ENCODE data around the gene SEC62. TPM values are rescaled to one million over a fixed set of nuclear protein-coding genes. Genes with fewer than 3 reads are reported as not detected.
A peak's percentile ranks its signal among the peaks of the same experiment; 100 is the strongest.
"Not testable (repeated sequence)": the region's sequence is repeated elsewhere in the genome, so short reads cannot be mapped to it uniquely, and the experiment has no call there.

SEC62 gene
- total RNA-seq, 1 donor from 2014 or later = 135 TPM

- no peak for DNase-seq (ENCODE audit: low spot score)
Observed at GRCh38 chr3:170016057-170016456, 49.5 kb downstream of the SEC62 start.

GRCh38 chr3:170019306-170019705 is 52.7 kb downstream of the SEC62 start:
- DNase-seq (ENCODE audit: low spot score) = not testable (repeated sequence)

GRCh38 chr3:170021083-170021482 is 54.5 kb downstream of the SEC62 start:
- no peak for DNase-seq (ENCODE audit: low spot score)

GRCh38 chr3:170022336-170022735 is 55.7 kb downstream of the SEC62 start:
- no peak for DNase-seq (ENCODE audit: low spot score)

GRCh38 chr3:170023165-170023564 is 56.6 kb downstream of the SEC62 start:
- DNase-seq (ENCODE audit: low spot score) = peak; percentile 24

- DNase-seq (ENCODE audit: low spot score) = no peak
Observed at GRCh38 chr3:170024581-170024980, 58.0 kb downstream of the SEC62 start.

- DNase-seq (ENCODE audit: low spot score) = no peak
Observed at GRCh38 chr3:170027233-170028102, 60.9 kb downstream of the SEC62 start.

GRCh38 chr3:170033489-170033888 is 66.9 kb downstream of the SEC62 start:
- no peak for DNase-seq (ENCODE audit: low spot score)

- DNase-seq (ENCODE audit: low spot score) = peak; percentile 87
Observed at GRCh38 chr3:170037463-170038433, 71.1 kb downstream of the SEC62 start, which contains the start of gene GPR160. Gene GPR160, plus strand, starts transcription at chr3:170037995. Its CDS starts 45,978 bp downstream, at chr3:170083973.

GRCh38 chr3:170038434-170039110 is 72.0 kb downstream of the SEC62 start:
- DNase-seq (ENCODE audit: low spot score) = peak; percentile 38

- DNase-seq (ENCODE audit: low spot score) = no peak
Observed at GRCh38 chr3:170040418-170040817, 73.8 kb downstream of the SEC62 start.

- DNase-seq (ENCODE audit: low spot score) = no peak
Observed at GRCh38 chr3:170043506-170043905, 76.9 kb downstream of the SEC62 start.

- DNase-seq (ENCODE audit: low spot score) = no peak
Observed at GRCh38 chr3:170044271-170044670, 77.7 kb downstream of the SEC62 start.

GRCh38 chr3:170044795-170045244 is 78.2 kb downstream of the SEC62 start:
- DNase-seq (ENCODE audit: low spot score) = no peak

- no peak for DNase-seq (ENCODE audit: low spot score)
Observed at GRCh38 chr3:170046269-170047132, 79.9 kb downstream of the SEC62 start.

- DNase-seq (ENCODE audit: low spot score) = no peak
Observed at GRCh38 chr3:170047133-170047404, 80.5 kb downstream of the SEC62 start.

Other genes starting within 250 kb of the SEC62 start
- 3.5 TPM for gene TERC, start 201.7 kb upstream of the SEC62 start, total RNA-seq
- gene ACTRT3, start 197.2 kb upstream of the SEC62 start, total RNA-seq = 1.6 TPM
- 14.0 TPM for gene MYNN, start 193.4 kb upstream of the SEC62 start, total RNA-seq
- not detected for gene LRRIQ4, start 153.9 kb upstream of the SEC62 start, total RNA-seq
- 2.3 TPM for gene LRRC34, start 153.9 kb upstream of the SEC62 start, total RNA-seq
- gene LRRC31, start 96.9 kb upstream of the SEC62 start, total RNA-seq = 2.9 TPM
- not detected for gene SAMD7, start 55.2 kb upstream of the SEC62 start, total RNA-seq
- gene GPR160, start 71.2 kb downstream of the SEC62 start, total RNA-seq = 36.3 TPM
- 76.5 TPM for gene PHC3, start 214.9 kb downstream of the SEC62 start, total RNA-seq

Data from mucosa of gallbladder (tissue), 1 donor.